ENCODE results near the gene ERLIN1. TPM values are rescaled to one million over a fixed set of nuclear protein-coding genes. Genes with fewer than 3 reads are reported as not detected.

ERLIN1 gene
- 31.4 and 33.6 TPM in 2 replicates for total RNA-seq (2014; rRNA removed; shearing (Covaris generic); ENCODE audit: low replicate concordance)

DNA sequence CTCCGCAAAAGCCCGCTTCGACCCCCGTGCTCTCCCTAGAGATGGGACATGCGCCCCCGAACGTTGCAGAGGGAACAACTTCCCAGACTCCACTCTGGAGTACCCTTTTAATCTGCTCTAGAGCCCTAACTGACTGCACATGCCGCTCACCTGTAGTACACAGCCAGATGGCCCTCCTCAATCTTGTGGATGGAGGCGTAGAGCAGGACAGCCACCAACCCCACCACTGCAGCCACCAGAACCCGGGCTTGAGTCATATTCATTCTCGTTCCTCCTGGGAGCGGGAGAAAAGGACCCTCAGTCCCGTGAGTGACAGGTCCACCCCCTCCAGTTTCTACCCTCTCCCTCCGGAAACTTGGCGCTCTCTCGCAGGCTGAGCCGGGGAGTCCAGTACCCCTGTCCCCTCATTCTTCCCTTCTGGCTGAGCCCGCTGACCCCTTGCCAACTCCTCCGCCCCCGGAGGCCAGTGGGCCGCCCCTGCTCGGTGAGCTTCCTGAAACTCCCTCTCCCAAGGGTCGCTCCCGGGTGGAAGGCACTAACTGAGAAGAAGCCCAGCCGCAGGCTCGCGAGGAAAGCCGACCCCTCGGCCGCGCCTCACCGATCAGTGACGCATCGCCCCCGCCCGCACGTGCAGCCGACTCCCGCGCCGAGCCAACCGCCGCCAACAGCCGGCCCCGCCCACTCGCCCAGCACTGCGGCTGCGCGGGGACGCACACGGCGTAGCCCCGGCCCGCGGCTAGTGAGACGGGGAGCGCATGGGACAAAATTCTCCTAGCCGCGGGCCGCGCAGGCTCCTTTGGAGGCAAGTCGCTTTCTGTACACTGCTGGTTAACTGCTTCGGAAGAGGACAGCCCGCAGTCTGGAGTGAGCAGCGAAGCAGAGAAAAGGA is at the start of gene ERLIN1:
Gene ERLIN1 (minus strand): TSS at position 666 of the 889 bp plus-strand sequence. CDS start 403 bp downstream, at position 263.
- in situ Hi-C loops (cut with HindIII; ENCODE audit: low pct_unique_long_range_greater_than_20kb, low sequenced_read_pairs): no loop called here
- peak; percentile 90 for DNase-seq (ENCODE audit: low read depth)

DNA sequence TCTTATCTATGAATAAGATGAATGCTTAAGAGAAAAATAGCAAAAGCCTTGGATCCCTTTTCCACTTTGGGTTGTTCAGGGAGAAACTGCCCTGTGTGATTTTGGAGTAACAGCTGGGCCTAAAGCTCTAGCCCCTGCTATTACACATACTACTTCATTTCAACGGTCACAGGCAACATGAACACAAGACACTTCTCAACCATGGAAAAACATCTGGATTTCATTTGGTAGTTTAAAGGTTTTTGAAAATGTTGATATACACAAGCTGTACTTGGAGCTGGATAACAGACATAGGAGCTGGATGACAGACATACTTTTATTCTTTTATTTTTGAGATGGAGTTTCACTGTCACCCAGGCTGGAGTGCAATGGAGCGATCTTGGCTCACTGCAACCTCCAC is 46.3 kb upstream of the ERLIN1 start:
- in situ Hi-C loops (cut with HindIII; ENCODE audit: low pct_unique_long_range_greater_than_20kb, low sequenced_read_pairs): no loop called here
- DNase-seq (ENCODE audit: low read depth): no peak

DNA sequence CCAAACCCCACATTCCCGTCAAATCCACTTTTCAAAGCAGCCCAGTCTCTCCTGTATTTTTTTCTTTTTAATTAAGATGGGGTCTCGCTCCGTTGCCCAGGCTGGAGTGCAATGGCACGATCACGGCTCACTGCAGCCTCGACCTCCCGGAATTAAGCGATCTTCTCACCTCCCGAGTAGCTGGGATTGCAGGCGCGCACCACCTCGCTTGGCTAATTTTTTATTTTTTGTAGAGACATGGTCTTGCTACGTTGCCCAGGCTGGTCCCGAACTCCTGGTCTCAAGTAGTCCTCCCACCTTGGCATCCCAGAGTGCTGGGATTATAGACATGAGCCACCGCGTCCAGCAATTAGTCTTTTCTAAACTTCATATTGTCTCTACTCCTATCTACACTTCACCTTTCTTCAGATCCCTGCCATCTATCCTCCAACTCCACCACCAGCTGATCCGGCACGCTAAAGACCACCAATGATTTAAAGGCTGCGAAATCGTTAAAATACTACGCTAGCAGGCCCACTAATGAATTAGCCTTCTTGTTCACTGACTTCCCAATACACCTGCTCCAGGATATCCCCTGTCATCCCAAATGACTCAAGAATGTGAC is 44.1 kb upstream of the ERLIN1 start:
- in situ Hi-C loops (cut with HindIII; ENCODE audit: low pct_unique_long_range_greater_than_20kb, low sequenced_read_pairs): no loop called here
- no peak for DNase-seq (ENCODE audit: low read depth)

DNA sequence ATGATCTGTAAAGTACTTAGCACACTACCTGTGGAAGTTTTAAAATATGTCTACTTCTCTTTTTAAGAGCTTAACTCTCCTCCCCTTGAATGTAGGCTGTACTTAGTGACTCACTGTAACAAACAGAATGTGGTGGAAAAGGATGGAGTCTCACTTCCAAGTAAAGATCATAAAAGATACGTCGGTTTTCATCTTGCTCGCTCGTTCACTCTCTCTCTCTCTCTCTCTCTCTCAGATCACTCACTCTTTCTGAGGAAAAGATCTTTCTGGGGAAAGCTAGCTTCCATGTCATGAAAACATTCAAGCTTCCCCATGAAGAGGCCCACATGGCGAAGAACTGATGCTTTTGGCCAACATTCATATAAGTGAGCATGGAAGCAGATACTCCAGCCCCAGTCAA is 38.0 kb upstream of the ERLIN1 start:
- in situ Hi-C loops (cut with HindIII; ENCODE audit: low pct_unique_long_range_greater_than_20kb, low sequenced_read_pairs): no loop called here
- no peak for DNase-seq (ENCODE audit: low read depth)

DNA sequence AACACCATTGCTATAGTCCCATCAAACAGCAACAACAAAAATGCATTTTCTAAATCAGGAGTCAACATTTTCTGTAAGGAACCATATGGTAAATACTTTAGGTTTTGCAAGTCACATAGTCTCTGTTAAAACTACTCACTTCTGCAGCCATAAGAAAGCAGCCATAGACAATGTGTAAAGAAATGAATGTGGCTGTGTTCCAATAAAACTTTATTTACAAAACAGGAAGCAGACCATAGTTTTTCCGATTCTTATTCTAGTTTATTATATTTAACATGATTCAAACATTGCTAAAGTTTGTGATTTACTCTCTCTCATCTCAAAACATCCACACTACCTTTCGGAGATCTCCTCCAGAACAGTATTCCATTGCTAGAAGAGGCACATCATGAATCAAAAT is 36.7 kb upstream of the ERLIN1 start:
- in situ Hi-C loops (cut with HindIII; ENCODE audit: low pct_unique_long_range_greater_than_20kb, low sequenced_read_pairs): no loop called here
- DNase-seq (ENCODE audit: low read depth): no peak

DNA sequence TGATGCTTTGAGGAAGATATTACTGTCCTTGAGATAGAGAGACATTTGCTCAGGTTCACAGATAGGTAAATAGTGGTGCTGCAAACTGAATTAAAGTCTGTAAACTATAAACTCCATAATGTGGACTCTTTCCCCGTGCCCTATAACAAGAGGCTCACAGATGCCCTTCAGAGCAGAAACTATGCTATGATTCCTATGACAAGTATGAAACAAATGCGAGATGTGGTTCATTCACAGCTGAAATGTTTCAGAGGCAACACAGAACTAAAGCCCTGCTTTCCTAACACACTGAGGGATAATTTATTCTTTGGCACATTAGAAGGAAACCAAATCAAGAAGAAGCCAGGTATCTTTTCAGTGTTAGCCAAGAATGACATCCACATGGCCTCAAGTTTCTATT is 30.2 kb upstream of the ERLIN1 start:
- no peak for DNase-seq (ENCODE audit: low read depth)
- in situ Hi-C loops (cut with HindIII; ENCODE audit: low pct_unique_long_range_greater_than_20kb, low sequenced_read_pairs): no loop called here

DNA sequence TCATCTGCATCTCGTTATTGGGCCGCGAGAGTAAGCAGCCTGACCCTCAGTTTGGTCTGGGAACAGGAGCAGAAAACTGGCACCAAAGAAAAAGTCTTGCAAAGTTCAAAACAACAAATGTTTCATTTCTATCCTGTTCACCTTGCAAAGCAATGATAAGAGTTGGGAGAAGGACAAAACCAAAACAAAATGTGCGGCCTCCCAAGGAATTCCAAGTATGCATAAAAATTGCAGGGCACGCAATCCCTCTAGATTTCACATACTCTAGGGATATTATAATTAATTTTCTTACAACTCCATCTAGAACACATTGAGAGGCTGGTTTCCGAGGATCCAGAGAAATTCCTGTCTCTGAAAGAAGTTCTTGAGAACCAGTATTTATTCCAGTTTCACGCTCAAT is 23.5 kb upstream of the ERLIN1 start:
- no peak for DNase-seq (ENCODE audit: low read depth)
- in situ Hi-C loops (cut with HindIII; ENCODE audit: low pct_unique_long_range_greater_than_20kb, low sequenced_read_pairs): no loop called here

DNA sequence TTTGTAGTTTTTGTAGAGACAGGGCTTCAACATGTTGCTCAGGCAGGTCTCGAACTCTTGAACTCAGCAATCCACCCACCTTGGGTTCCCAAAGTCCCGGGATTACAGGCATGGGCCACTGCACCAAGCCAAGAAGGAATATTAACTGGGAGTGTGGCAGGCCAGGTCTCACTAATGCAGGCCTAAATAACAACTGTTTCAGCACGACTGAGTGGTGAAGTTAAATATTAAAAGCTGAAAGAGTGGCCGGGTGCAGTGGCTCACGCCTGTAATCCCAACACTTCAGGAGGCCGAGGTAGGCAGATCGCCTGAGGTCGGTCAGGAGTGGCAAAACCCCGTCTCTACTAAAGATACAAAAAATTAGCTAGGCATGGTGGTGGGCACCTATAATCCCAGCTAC is 22.4 kb upstream of the ERLIN1 start:
- peak; percentile 45 for DNase-seq (ENCODE audit: low read depth)
- in situ Hi-C loops (cut with HindIII; ENCODE audit: low pct_unique_long_range_greater_than_20kb, low sequenced_read_pairs): no loop called here

DNA sequence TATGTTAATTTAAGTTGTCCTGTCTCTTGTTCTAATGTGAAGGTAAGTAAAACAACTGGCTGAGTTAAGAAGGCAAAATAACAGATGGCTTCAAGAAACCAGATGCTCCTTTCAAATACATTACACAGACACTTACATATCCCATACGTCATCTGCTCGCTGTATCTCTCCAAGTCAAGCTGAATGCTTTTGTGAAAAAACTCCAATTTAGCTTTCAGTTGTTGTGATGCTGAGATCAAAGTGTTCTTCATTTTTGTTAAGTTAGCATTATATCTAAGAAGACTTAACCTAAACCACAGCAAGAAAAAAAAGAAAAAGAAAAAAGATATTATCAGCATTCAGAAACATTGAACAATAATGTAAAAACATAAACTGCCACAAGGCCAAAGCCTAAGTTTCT is 18.5 kb upstream of the ERLIN1 start:
- in situ Hi-C loops (cut with HindIII; ENCODE audit: low pct_unique_long_range_greater_than_20kb, low sequenced_read_pairs): no loop called here

DNA sequence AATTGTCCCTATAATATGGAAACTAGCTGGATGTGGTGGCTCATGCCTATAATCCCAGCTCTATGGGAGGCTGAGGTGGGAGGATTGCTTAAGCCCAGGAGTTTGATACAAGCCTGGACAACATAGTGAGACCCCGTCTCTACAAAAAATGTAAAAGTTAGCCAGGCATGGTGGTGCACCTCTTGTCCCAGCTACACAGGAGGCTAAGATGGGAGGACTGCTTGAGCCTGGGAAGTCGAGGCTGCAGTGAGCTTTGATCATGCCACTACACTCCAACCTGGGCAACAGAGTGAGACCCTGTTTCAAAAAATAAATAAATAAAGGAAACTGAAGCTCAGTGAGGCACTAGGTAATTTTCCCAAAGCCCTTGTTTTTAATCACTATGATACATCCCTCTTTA is 15.7 kb upstream of the ERLIN1 start:
- in situ Hi-C loops (cut with HindIII; ENCODE audit: low pct_unique_long_range_greater_than_20kb, low sequenced_read_pairs): no loop called here
- no peak for DNase-seq (ENCODE audit: low read depth)

More for the DNA sequence above, 18.5 kb upstream of the ERLIN1 start:
- no peak for DNase-seq (ENCODE audit: low read depth)

DNA sequence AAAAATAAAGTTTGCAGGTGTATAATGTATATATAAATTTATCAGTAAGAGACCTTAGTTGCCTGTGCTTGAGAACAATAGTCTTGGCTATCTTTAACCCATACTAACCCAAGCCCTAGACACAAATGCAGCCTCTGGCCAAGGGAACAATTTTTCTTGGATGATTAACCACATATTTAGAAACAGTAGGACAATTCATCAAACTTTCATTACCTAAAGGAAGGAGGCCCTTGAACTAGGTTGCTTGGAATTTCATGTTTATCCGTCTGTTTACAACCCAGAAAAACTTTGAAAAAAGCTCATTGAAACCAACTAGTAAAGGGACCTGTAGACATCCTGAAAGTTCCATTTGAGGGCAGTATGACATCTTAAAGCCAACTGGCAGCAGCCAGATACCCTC is 8.9 kb upstream of the ERLIN1 start:
- no peak for DNase-seq (ENCODE audit: low read depth)
- in situ Hi-C loops (cut with HindIII; ENCODE audit: low pct_unique_long_range_greater_than_20kb, low sequenced_read_pairs): no loop called here

DNA sequence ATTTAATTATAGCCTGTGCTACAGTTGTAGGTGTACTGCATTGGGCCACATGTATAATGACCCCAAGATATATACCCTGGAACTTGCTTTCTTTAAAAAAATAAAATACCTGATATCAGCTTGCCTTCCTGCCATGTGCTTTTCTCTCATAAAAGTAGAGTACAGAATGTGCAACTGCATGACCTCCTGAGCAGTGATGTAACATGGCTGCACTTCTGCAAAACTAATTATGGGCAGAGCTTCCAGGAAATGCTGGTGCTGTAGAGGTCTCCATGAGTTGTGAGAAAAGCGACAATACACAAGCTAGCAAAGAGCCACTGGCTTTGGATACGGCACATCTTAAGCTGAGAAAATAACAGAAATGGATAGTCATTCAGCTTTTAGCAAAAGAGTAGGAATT is 6.5 kb upstream of the ERLIN1 start:
- in situ Hi-C loops (cut with HindIII; ENCODE audit: low pct_unique_long_range_greater_than_20kb, low sequenced_read_pairs): no loop called here

DNA sequence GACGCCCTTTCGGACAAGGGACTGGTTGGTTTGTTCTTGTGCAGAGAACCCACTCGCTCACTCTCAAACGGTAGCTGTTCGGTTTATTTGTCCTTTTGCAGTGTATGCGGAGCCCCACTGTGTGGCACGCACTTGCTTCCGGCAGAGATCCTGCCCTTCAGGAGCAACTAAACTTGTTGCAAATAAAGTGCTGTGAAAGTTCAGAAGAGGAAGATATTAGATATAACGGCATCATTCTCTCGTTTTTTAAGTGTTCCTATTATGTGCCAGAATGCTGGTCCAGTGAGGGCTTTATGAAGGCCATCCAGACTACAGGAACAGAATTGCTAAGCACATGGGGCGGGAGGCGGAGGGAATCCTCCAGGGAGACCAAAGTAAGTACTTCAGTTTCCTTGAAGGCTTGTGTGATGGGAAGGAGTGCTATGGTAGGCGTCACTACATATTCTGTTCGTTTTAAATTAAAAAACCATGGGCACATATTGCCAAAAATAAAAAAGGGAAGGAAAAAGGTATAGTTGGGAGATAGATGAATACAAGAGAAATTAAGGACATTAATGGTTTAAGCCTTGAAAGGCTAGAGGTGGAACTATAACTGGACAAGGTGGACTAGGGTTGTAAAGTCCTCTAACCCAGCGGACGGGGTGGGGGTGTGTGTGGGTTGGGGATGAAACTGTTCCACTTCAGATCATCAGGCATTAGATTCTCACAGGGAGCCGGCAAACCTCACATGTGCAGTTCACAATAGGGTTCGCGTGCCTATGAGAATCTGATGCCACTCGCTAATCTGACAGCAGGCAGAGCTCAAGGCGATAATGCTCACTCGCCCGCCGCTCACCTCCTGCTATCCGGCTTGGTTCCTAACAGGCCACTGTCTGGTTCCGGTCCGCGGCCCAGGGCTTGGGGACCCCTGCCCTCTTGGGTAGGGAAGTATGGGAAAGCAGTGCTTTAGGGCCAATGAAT is 704 bp upstream of the ERLIN1 start:
- in situ Hi-C loops (cut with HindIII; ENCODE audit: low pct_unique_long_range_greater_than_20kb, low sequenced_read_pairs): no loop called here
- peak; percentile 18 for DNase-seq (ENCODE audit: low read depth)

More for the DNA sequence above, 6.5 kb upstream of the ERLIN1 start:
- DNase-seq (ENCODE audit: low read depth): no peak

DNA sequence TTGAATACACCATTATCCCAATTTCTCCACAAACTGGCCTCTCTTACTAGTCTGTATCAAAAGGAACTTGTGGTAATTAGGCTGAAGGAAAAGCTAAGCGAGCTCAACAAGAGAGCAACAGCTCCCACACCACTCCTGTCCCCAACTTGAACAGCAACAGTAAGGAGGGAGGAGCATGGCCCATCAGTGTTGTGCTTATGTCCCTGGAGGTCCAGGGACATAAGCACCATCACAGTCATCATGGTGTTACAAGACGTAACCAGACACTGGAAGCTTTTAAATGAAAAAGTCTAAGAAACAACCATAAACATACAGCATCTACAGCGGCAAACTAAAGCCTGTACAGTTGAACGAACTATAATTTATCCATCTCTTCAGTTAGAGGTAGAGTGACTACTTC is 989 bp downstream of the ERLIN1 start:
- DNase-seq (ENCODE audit: low read depth): peak; percentile 18
- in situ Hi-C loops (cut with HindIII; ENCODE audit: low pct_unique_long_range_greater_than_20kb, low sequenced_read_pairs): no loop called here

DNA sequence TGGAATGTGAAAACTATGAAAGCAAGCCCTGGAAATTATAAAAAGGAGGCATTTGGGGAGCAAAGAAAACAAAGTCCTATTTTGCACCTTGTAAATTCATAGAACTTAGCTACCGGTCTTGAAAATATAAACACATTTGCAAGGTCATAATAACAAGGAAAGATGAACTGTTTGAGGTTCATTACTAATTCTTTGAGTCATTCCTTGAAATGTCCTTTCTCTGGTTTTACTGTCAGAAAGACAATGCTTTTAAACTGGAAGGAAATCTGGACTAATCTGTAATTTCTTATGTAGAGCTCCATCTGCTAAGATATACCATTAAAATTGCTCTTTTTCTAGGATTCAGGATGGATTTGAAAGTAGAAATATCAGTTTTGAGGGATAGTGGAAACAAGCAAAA is 1.4 kb downstream of the ERLIN1 start:
- DNase-seq (ENCODE audit: low read depth): no peak
- in situ Hi-C loops (cut with HindIII; ENCODE audit: low pct_unique_long_range_greater_than_20kb, low sequenced_read_pairs): no loop called here

DNA sequence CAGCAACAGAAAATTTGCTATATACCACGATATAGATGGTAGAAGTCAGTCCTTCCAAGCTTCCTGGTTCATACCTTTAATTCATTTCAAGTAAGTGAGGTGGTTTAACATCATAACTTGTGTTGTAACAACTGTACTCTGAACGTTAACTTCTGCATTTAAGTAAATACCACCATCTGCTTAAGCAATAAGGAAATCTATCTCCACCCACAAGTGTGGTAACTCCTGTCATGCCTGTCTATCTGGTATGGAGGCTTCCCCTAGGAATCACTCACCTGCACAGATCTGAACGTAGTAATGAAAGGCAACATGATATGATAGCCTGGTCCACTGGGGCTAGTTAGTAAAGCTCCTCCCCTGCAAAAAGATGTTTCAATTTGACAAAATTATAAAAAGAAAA is 2.3 kb downstream of the ERLIN1 start:
- in situ Hi-C loops (cut with HindIII; ENCODE audit: low pct_unique_long_range_greater_than_20kb, low sequenced_read_pairs): no loop called here
- DNase-seq (ENCODE audit: low read depth): no peak

DNA sequence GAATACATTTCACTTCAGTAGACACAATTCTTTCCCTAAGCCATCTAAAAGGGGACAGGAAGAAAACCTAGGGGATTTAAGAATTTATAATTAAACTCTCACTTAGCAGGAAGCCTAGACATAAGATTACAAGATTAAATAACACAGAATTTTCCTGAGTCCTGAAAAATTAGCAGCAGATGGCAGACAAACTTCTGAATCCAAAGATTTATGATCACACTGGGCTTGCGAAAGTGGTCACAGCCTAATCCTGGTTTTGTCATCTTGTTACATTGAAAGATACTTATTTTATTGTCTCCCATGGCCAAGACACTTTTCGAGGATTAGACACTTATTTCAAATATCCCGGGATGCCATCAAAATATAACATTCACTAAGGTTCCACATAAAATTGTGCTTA is 2.9 kb downstream of the ERLIN1 start:
- DNase-seq (ENCODE audit: low read depth): no peak
- in situ Hi-C loops (cut with HindIII; ENCODE audit: low pct_unique_long_range_greater_than_20kb, low sequenced_read_pairs): no loop called here

DNA sequence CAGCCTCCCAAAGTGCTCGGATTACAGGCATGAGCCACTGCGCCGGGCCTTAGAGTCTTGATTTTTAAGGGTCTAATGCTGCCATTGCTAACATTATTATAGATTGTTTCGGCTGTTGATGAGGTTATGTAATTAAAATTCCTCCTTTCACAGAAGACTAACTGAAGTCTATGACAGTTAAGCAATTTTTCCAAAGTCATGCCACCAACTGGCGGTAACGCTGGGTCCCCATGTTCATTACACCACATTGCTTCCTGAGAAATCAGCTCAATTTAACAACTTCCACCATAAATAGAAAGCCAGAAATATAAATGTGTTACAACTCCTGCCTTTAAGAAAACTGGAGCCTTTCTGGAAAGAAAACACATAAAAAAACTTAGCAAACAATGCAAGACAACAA is 3.5 kb downstream of the ERLIN1 start:
- DNase-seq (ENCODE audit: low read depth): no peak
- in situ Hi-C loops (cut with HindIII; ENCODE audit: low pct_unique_long_range_greater_than_20kb, low sequenced_read_pairs): no loop called here

DNA sequence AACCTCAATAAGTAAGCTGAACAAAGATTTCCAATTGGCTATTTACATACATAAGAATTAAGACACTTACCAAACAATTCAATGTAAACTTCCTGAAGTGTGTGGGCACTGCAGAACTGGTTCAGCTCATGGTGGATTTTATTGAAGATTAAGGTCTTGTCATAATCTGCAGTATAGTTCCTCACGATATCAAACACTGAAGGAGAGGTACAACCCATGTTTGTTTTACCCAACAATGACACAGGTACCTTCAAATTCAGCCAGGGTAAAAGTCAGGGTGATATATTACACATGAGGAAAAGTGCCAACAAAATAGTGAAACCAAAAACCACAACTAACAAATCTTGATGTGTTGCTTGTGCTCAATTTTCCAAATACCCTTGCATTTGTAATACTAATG is 10.0 kb downstream of the ERLIN1 start:
- in situ Hi-C loops (cut with HindIII; ENCODE audit: low pct_unique_long_range_greater_than_20kb, low sequenced_read_pairs): no loop called here
- DNase-seq (ENCODE audit: low read depth): no peak
